Endodermal cell (in vitro differentiated cells): ENCODE results near the gene THSD7A. TPM values are rescaled to one million over a fixed set of nuclear protein-coding genes. Genes with fewer than 3 reads are reported as not detected.

Experiments used
- DNase-seq: peaks from one replicate; pipeline ENCODE4 v3.0.0-alpha.2; 2017
- H3K27ac ChIP-seq: 2 replicates; pipeline ENCODE4 v1.5.1; 2013; ENCODE audit warnings: mild to moderate bottlenecking, low read depth, low read length, moderate library complexity
- H3K27me3 ChIP-seq: 2 replicates; pipeline ENCODE4 v1.6.1; 2013; ENCODE audit warnings: mild to moderate bottlenecking, low read length, moderate library complexity; ENCODE audit not compliant: insufficient read depth, control insufficient read depth, poor library complexity, severe bottlenecking
- H3K36me3 ChIP-seq: 2 replicates; pipeline ENCODE4 v1.7.0; 2013; ENCODE audit warnings: mild to moderate bottlenecking, low read length, moderate library complexity; ENCODE audit not compliant: control insufficient read depth, insufficient read depth
- H3K4me1 ChIP-seq: one replicate; pipeline ENCODE4 v1.7.0; 2013; ENCODE audit warnings: low read length; ENCODE audit not compliant: control insufficient read depth, insufficient read depth
- H3K4me3 ChIP-seq: 2 replicates; pipeline ENCODE4 v1.5.1; 2013; ENCODE audit warnings: mild to moderate bottlenecking, low read length, moderate library complexity
- H3K9ac ChIP-seq: 2 replicates; pipeline ENCODE4 v1.6.1; 2013; ENCODE audit warnings: mild to moderate bottlenecking, low read length, moderate library complexity; ENCODE audit not compliant: poor library complexity, severe bottlenecking; ENCODE audit errors: extremely low read depth
- H3K9me3 ChIP-seq: 2 replicates; pipeline ENCODE4 v1.6.1; 2013; ENCODE audit warnings: mild to moderate bottlenecking, low read length, moderate library complexity; ENCODE audit not compliant: control insufficient read depth
- H3K27ac Mint-ChIP-seq: 2 replicates; pipeline ENCODE4 v1.8.0; 2020; ENCODE audit warnings: mixed read lengths
- H3K27me3 Mint-ChIP-seq: 2 replicates; pipeline ENCODE4 v1.8.0; 2021; ENCODE audit warnings: mild to moderate bottlenecking, mixed read lengths; ENCODE audit not compliant: insufficient read depth
- H3K36me3 Mint-ChIP-seq: 2 replicates; pipeline ENCODE4 v1.8.0; 2020; ENCODE audit warnings: low read depth, mixed read lengths
- H3K4me1 Mint-ChIP-seq: 2 replicates; pipeline ENCODE4 v1.8.0; 2020; ENCODE audit warnings: mixed read lengths
- H3K4me3 Mint-ChIP-seq: 2 replicates; pipeline ENCODE4 v1.8.0; 2020; ENCODE audit warnings: mild to moderate bottlenecking, moderate library complexity, mixed read lengths
- H3K9me3 Mint-ChIP-seq: 2 replicates; pipeline ENCODE4 v1.8.0; 2020; ENCODE audit warnings: mild to moderate bottlenecking, mixed read lengths
- CTCF ChIP-seq: fragments of 200-600 bp; sonication (generic); conservative IDR thresholded peaks from 2 replicates; pipeline ENCODE4 v1.5.0; 2021; ENCODE audit warnings: antibody characterized with exemption, mild to moderate bottlenecking
- WGBS, 2 experiments: methylation state at CpG; one replicate each; pipeline versions ENCODE4 v1.1.5 to v1.1.7; 2013; ENCODE audit warnings: missing lambda C conversion rate in 2 of 2, mixed read lengths in 1 of 2; ENCODE audit not compliant: insufficient coverage in 1 of 2, insufficient read length in 1 of 2; 5-methylcytosine and 5-hydroxymethylcytosine counted together
- total RNA-seq, 2 donors: library from RNA; stranded (reverse); fragmentation: NEBNext Ultra II Directional in 1 of 2; extraction: Animal tissue kit (Norgen Biotek cat#: 25700) in 1 of 2; gene quantifications; 2 replicates in 1 of 2; 3 replicates in 1 of 2; pipeline ENCODE4 v1.2.1, GENCODE V29; 2021

THSD7A gene
- total RNA-seq, 2 donors from 2014 or later = 0.73 to 1.3 TPM

GRCh38 chr7:11587048-11587447 is 244.9 kb downstream of the THSD7A start:
- no peaks in the 10 kb centered on the region for H3K4me1 Mint-ChIP-seq
- H3K9me3 Mint-ChIP-seq = no peaks in the 10 kb centered on the region
- Histone ChIP-seq H3K9me3 (no peaks in the 10 kb centered on the region), H3K9ac (no peak overlapping the region), H3K27ac (no peak overlapping the region), H3K36me3 (no peaks in the 10 kb centered on the region), H3K27me3 (no peaks in the 10 kb centered on the region), H3K4me3 (no peak overlapping the region), H3K4me1 (no peaks in the 10 kb centered on the region)
- no peaks in the 10 kb centered on the region for H3K27me3 Mint-ChIP-seq
- no peak for DNase-seq
- no peak for TF ChIP-seq CTCF
- 85% methylated on average over 2 of the region's 2 CpGs; no CpG with 5 or more reads in 1 of the 2 experiments for WGBS, 2 experiments
- no peak overlapping the region for H3K4me3 Mint-ChIP-seq
- H3K36me3 Mint-ChIP-seq = no peaks in the 10 kb centered on the region
- H3K27ac Mint-ChIP-seq = no peak overlapping the region

GRCh38 chr7:11584406-11585031 is 247.5 kb downstream of the THSD7A start:
- no peak for DNase-seq
- no peak for TF ChIP-seq CTCF
- no peaks in the 10 kb centered on the region for H3K9me3 Mint-ChIP-seq
- H3K4me1 Mint-ChIP-seq = no peaks in the 10 kb centered on the region
- 80 to 90% methylated on average over 1 to 2 of the region's 2 CpGs for WGBS, 2 experiments
- no peaks in the 10 kb centered on the region for H3K27me3 Mint-ChIP-seq
- no peak overlapping the region for H3K27ac Mint-ChIP-seq
- H3K27me3 ChIP-seq = no peaks in the 10 kb centered on the region
- no peak overlapping the region for H3K4me3 Mint-ChIP-seq
- H3K9ac ChIP-seq = no peak overlapping the region
- no peaks in the 10 kb centered on the region for H3K36me3 ChIP-seq
- no peaks in the 10 kb centered on the region for H3K4me1 ChIP-seq
- no peaks in the 10 kb centered on the region for H3K36me3 Mint-ChIP-seq
- H3K27ac ChIP-seq = no peak overlapping the region
- no peak overlapping the region for H3K4me3 ChIP-seq
- no peaks in the 10 kb centered on the region for H3K9me3 ChIP-seq

GRCh38 chr7:11579141-11579540 is 252.9 kb downstream of the THSD7A start:
- Histone ChIP-seq H3K4me1 (no peaks in the 10 kb centered on the region), H3K9me3 (no peaks in the 10 kb centered on the region), H3K4me3 (no peak overlapping the region), H3K36me3 (no peaks in the 10 kb centered on the region), H3K27me3 (no peaks in the 10 kb centered on the region), H3K9ac (no peak overlapping the region), H3K27ac (no peak overlapping the region)
- Mint-ChIP-seq H3K4me3 (no peak overlapping the region), H3K4me1 (no peaks in the 10 kb centered on the region), H3K9me3 (no peaks in the 10 kb centered on the region), H3K27me3 (no peaks in the 10 kb centered on the region), H3K36me3 (no peaks in the 10 kb centered on the region), H3K27ac (no peak overlapping the region)
- WGBS, 2 experiments = 91 to 95% methylated on average over 3 to 4 of the region's 4 CpGs
- no peak for TF ChIP-seq CTCF
- no peak for DNase-seq
